T-helper 2 cell (primary cell): ENCODE measurements around the gene SLC2A4RG.
A peak's percentile ranks its signal among the peaks of the same experiment; 100 is the strongest.

Experiments
- DNase-seq, 5 experiments: peaks; one replicate each; pipeline versions ENCODE4 v3.0.0 to v3.0.0-alpha.2; 2012 to 2022

The SLC2A4RG gene

DNA sequence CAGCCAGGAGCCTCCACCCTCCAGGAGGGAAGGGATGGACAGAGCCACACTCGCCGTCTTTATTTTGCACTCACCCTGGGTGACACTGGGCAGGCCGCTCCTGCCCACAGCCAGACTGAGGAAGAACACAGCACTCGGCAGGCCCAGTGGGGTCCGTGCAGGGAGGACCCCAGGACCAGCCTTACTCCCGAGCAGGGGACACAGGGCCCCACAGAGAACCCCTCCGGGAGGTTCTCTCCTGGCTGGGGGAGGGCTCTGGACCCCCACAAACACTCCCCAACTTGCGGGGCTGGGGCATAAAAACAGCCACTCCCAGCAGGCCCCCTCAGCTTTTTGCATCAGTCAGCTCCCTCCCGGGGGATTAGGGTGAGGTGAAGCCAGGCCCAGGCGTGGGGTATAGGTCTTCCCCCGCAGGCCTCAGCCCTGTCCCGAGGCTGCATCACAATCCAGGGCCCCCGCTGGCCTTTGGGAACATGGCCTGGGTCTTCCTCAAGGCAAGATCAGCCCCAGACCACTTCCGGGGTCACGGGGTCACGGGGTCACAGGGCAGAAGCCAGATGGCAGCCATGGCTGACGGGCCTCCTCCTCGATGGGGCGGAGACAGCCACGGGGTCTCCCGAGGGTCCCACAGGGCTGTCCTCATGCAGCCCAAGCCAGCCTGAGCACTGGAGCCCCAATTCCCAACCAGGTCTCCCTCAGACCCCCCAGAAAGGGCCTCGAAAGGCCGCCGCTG is 39.9 kb upstream of the SLC2A4RG start:
- no peak for DNase-seq

DNA sequence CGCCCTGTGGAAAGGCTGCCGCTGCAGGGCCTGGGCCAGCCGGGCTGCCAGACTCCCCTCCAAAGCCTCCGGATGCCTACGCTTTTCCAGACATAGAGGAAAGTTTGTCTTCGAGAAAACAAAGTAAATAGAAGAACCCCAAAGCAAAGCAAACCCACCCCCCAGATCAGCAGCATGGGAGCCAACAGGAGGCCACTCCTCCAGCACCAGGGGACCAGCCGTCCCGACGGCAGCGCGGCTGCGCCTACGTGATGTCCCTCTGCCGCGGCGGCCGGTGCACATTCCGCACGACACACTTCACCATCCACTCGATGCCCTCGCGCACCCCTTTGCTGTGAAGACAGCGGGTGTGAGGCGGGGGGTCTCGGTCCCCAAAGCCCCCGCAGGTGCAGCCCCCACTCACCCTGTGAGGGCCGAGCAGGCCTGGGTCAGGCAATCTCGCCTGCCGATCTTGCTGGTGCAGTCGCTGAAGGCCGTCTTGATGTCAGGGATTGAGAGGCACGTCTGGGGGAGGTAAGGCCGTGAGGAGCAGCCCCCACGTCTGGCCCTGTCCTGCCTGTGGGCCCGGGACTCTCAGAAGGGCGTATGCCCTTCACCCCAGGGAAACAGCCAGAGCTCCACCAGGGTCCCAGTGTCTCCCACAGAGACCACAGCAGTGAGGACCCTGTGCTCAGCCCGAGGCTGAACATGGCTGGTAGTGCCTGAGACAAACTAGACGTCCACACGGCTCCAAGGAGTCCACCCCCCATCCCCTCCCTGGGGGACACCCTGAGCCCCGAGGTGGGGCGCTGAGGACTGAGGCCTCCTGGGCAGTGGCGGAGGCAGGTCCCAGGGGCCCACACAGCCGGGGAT is 39.2 kb upstream of the SLC2A4RG start:
- no peak for DNase-seq

DNA sequence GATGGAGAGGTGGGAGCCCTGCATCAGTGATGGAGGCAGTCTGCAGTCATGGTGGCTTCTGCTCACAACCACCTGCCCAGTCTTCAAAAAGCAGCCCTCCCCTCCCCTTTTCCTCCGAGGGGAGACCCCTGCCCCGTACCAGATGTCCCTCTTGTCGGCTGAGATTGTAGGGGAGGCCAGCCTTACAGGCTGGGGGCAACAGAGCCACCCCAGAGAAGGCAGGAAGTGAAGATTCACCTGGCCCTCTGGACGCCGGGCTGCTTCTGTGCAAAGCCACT is 38.6 kb upstream of the SLC2A4RG start:
- no peak for DNase-seq

DNA sequence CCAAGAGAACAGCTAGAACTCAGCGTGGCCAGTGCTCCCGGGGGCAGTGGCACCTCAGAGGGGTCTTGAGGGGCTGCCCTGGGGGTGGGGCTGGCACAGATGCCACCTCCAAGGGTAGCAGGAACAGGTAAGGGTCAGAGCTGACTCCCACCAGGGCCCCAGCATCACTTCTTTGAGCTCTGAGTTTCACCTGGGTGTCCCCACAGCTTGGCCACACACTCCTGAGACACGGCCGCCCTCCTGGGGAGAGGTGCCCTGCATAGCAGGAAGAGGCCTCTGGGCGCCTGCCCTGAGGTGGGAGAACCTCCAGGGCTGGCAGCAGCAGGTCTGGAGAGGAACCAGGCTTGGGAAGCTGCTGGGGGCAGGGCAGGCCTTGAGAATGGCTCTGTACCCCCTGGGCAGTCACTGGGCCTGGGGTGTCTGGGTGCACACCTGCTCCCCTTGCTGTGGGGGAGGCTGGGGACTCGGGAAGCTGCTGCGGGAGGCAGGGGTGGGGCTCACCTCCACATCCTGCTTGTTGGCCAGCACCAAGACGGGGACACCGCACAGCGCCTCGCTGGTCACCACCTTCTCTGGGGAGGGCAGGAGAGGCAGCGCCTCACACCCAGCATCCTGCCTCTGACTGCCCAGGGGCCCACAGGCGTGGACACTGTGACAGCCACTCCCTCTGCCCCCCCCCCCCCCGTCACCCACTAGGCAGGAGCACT is 38.1 kb upstream of the SLC2A4RG start:
- DNase-seq: peak in 1 of 5 experiments; percentile 28

DNA sequence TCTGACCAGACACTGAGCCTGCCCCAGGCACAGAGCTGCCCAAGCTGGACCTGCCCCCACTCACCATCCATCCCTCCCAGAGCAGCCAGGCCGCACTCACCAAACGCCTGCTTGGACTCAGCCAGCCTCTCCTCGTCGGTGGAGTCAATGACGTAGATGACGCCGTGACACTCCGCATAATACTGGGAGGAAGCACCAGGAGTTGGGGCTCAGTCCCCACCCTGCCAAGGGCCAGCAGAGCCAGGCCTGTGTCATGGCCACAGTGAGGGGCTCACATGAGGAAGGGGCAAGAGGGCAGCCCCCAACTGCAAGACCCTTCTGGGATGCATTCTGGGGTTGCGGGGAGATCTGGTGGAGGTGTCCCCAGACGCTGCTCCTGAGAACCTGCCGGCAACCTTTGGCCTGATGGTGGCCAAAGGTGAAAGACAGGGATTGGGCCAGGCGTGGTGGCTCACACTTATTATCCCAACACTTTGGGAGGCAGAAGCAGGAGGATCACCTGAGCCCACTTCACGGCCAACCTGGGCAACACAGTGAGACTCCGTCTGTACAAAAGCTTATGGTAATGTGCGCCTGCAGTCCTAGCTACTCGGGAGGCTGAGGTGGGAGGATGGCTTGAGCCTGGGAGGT is 37.4 kb upstream of the SLC2A4RG start:
- no peak for DNase-seq

DNA sequence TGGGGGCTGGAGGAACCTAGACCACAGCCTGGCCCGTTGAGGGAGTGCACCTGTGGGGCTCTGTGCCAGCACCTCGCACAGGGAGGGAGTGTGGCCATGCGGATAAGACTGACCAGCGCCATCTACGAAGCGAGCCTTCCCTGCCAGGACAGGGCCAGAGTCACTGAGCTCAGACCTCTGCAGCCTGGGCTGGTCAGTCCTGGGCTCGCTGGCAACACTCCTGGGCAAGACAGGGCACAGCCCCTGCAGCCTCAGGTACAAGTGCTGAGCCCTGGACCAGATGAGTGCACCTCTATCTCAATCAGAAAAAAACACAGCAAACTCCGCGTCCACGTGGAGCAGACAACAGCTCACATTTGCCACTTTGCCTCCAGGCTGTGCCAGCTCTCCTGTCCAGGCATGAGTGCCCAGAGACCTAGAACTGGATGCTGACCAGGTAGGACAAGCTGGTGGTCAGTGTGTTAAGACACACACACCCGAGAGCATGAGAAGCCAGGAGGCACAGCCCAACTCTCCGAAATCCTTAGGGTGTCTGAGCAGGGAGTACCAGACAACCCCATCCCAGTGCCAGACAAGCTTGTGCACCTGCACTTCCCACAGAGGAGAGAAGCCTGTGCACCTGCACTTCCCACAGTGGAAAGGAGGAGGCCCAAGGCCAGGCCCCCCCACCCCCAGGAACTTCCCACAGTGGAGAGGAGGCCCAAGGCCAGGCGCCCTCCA is 36.7 kb upstream of the SLC2A4RG start:
- DNase-seq: no peak

DNA sequence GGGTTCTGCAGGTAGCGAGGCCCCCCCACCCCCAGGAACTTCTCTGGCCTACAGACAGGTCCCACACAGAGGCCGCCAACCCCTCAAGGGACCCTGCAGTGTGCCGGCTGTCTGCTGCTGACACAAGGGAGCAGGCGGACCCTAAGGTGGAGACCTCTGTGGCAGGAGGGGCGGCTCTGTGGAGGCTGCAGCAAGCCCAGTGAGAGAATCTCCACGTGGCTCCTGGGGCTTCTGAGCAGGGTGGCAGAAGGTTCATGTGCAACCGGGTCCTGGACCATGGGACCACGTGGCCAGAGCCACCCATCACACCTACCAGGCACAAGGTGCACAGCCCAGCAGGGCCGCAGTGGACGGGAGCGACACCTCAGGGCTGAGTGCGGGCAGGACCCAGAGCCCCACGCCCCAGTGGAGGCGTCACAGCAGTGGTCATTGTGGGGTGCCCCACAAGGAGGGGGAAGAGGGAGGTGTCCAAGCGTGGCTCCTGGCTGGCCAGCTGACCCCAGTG is 36.1 kb upstream of the SLC2A4RG start:
- no peak for DNase-seq

DNA sequence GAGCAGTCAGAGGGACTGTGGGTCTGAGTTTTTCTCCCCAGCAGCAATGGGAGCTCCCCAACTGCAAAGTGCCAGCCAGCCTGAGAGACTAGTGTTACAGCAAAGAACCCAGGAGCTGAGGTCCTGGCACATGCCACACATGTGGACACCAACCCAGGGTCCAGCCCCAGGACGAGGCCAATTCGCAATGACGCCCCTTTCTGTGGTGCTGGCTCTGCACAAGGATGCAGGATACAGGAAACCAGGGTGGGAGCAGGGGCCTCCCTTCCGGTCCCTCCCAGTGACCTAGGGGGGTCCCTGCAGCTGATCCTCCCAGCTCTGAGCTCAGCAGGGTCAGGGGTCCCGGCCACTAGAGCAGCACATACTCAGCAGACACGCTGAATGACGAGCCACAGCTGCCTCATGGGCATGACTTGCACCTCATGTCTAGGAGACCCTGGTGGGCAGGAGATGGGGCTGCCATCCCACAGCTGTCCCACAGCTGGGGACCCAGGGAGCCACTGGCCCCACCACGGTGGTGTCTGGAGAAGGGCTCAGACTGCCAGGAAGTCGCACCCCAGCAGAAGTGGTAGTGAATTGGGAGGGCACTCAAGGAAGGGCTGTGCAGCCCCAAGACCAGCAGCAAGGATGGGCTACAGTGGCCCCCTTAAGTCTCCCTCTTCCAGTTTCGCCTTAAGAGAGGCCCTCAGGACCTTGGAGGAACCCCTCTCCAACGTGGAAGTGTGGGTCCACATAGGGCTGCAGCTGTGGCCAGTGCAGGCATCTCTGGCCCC is 35.4 kb upstream of the SLC2A4RG start:
- no peak for DNase-seq

DNA sequence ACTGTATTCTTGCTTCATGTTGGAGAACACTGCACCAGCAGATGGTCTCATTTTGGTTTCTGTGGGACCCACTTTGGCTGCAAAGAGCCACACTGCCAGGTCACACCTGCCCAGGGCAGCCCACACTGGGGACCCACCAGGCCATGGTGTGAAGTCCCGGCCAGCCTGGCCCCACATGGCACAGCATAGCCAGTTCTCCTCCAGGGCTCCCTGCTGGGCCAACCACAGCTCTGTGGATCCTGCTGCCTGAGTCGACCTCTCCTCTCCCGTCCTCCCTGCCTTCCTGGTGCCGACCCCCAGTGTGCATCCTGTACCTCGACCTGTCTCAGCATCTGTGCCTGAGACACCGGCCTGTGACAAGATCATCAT is 34.8 kb upstream of the SLC2A4RG start:
- no peak for DNase-seq

DNA sequence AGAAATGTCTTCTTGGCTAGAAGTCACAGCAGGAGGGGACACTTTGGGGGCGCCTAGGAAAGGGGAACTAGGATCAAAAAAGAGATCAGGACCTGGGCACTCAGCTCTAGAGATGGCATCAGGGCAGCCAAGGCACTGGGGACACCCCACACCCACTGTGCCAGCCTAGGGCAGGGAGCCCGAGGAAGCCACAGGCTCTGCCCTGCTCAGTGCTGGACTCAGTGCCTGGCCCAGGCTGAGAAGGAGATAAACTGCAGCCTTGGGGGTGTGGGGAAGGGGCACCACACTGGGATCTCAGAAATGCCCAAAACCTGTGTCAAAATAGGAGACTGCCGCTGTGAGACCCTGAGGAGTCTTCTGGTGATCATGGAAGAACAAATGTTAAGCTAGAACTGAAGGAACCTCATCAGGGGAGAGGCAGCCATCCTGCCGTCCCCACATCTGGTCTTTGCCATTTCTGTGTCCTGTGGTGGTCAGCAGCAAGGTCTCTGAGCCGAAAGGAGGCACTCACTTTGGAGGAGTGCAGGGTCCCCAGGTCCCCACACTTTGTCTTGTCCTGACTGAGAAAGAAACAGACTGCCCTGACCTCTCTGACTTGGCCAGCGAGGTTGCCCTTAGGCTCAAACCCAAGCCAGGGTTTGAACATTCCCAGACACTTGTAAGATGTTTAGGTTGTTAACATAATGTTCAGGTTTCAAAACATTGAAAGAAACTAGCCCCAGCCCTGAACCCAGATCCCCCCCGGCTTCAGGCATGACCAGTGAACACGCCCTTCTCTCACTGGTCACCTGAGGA is 34.1 kb upstream of the SLC2A4RG start:
- no peak for DNase-seq

DNA sequence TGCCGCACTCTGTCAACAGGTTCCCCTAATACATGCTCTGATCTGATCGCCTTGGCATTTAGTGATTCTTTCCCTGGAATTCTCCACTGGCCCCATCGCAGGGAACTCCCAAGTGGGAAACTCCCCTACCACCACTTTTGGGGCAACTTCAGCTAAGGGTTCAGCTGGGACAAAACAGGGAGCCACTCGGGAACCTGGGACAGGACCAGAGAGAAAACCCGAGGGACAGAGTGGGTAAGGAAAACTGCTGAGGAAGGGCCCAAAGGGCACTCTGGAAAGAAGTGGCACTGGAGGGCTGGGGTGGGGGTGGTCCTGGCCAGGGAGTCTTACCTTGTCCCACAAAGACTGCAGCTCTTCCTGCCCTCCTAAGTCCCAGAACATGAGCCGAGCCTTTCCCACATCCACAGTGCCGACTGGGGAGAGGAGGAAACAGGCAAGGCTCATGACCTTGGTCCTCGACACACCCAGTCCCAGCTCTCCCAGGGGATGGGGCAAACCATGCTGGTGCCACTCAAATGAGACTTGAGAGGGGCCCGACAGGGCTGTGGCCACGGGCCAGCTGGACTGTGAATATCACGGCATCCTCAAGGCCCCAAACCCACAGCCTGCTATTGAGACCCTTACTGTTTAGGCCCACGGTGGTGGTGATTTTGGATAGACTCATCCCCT is 33.4 kb upstream of the SLC2A4RG start:
- no peak for DNase-seq

DNA sequence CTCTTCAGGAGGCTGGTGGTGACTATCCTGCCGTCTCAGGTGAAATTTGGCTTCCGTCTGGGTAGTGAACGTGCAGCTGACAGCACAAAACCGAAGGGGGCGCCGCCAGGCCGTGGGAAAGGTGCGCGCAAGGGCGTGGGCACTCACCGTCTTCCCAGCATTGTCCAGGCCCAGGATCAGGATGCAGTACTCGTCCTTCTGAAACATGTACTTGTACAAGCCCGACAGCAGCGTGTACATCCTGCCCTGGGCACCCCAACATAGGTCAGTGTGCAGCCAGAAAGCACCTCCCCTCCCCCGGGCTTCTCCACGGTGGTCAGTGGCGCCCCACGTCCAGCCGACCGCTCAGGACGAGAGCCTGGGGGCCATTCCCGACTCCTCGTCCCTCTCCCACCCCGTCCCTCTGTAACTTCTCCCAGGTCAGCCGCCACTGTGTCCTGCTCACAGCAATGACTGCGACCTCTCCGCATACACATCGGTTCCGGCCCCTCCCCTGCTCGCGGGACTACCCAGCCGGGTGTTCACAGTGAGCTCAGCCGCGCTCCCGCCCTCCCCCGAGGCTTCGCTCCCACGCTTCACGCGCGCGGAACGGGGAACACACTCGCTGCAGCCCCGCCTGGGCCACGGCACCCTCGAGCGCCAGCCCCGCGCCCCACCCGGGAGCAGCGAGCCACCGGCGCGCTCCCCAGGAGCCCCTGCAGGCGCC is 32.6 kb upstream of the SLC2A4RG start:
- peak; percentile 26 to 78 (median 47) for DNase-seq

DNA sequence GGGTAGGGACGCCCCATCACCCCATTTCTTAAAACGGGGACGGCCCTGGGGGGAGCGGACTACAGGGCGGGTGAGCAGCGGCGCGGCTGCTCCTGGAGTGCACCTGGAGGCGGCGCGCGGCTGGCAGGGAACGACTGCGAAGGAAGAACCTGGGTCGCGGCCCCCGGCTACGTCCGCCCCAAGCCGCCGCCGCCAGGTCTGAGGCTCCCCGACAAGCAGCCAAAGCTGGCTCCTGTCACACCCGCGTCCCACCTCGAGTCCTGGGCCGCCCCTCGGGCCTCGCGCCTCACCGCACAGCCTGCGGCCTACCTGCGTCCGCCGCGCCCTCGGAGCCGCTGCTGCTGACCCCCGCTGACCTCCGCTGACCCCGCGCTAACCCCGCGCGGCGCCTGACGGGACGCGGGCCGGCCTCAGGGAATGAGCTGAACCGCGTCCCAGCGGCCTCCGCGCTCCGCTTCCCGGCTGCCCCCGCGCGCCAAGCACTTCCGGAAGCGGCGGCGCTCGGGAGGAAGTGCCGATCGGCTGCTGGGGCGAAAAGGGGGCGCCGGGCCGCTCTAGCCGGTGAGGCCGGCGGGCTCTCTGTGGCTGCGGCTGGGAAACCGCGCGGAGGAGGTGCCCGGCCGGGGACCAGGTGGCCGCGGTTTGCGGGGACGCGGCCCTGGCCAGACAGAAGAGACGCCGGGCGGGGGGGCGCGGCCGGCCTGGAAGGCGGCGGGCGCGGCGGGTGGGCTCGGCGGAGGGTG is 31.8 kb upstream of the SLC2A4RG start, which contains the start of the genes ARFRP1 and ZGPAT:
Gene ARFRP1, minus strand, starts transcription at position 419 of the 743 bp plus-strand sequence. CDS start 885 bp downstream, outside the sequence.
Gene ZGPAT, plus strand, starts transcription at position 482 of the 743 bp plus-strand sequence. CDS start 542 bp downstream, outside the sequence.
- DNase-seq: peak; percentile 74 to 94 (median 81)

DNA sequence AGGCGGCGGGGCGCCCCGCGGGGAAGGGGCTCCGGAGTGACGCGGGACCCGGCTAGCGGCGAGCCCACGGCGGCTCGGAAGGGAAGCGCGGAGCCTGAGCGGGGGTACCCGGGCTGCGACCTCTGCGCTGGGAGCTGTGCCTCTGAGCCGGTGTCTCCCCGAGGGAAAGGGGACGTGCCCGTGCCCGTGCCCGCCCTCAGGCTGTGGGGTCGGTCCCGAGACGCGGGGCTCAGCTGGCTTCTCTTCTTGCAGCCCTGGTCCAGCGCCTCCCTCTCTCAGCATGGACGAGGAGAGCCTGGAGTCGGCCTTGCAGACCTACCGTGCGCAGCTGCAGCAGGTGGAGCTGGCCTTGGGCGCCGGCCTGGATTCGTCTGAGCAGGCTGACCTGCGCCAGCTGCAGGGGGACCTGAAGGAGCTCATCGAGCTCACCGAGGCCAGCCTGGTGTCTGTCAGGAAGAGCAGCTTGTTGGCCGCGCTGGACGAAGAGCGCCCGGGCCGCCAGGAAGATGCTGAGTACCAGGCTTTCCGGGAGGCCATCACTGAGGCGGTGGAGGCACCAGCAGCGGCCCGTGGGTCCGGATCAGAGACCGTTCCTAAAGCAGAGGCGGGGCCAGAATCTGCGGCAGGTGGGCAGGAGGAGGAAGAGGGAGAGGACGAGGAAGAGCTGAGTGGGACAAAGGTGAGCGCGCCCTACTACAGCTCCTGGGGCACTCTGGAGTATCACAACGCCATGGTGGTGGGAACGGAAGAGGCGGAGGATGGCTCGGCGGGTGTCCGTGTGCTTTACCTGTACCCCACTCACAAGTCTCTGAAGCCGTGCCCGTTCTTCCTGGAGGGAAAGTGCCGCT is 31.1 kb upstream of the SLC2A4RG start:
- peak in 2 of 5 experiments; percentile 7 to 18 for DNase-seq

DNA sequence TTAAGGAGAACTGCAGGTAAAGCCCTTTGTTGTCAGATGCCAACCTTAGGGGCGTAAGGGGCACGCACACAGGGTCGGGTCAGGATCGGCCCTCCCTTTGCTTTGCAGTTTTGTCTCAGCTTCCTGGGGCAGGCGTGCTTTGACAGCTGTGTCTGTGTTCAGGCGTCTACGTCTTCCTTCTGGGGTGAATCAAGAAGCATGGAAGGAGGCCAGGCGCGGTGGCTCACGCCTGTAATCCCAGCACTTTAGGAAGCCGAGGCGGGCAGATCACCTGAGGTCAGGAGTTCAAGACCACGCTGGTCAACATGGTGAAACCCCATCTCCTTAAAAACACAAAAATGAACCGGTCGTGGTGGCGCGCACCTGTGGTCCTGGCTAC is 30.4 kb upstream of the SLC2A4RG start:
- no peak for DNase-seq

DNA sequence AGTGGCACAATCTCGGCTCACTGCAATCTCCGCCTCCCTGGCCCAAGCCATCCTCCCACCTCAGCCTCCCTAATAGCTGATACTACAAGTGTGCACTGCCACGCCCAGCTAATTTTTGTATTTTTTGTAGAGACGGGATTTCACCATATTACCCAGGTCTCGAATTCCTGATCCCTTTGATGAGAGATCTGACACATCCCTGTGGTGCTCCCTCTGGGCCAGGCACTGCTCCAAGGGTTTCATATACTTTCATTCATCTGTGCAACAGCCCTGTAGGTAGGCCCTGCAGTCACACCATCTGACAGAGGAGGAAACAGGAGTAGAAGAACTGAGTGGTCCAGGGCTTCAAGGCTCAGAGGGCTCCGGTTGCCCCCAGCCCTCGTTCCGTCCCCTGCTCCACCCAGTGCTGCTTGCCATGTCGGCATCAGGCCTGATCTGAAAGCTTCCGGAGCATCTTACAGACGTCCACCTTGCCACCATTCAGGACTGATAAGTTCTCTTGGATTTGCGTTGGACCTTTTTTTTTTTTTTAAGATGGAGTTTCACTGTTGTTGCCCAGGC is 28.4 kb upstream of the SLC2A4RG start:
- DNase-seq: no peak

DNA sequence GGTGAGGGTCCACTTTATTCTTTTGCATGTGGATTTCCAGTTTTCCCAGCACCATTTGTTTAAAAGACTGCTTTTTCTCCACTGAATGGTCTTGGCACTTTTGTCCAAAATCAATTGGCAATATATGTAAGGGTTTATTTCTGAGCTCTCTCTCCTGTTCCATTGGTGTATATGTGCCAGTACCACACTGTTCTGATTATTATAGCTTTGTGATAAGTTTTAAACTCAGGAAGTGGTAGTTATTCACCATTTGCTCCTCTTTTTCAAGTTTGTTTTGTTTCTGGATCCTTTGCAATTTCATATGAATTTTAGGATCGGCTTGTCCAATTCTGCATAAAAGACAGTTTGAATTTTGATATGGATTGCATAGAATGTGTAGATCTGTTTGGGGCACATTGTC is 27.4 kb upstream of the SLC2A4RG start:
- DNase-seq: no peak
